ENCODE data around the gene STK32C.

STK32C gene

GRCh38 chr10:132194726-132195125 is 113.0 kb downstream of the STK32C start:
- no peak for TF ChIP-seq GLIS3 (CRISPR knock-in tag; IDR thresholded peaks at IDR 0.05)
- TF ChIP-seq ESRRG (CRISPR knock-in tag; IDR thresholded peaks at IDR 0.05), result no peak
- no peak for TF ChIP-seq ZNF8 (CRISPR knock-in tag; IDR thresholded peaks at IDR 0.05)
- TF ChIP-seq RARB (CRISPR knock-in tag; IDR thresholded peaks at IDR 0.05), result no peak
- no peak for TF ChIP-seq ZFP30 (CRISPR knock-in tag; IDR thresholded peaks at IDR 0.05)
- TF ChIP-seq ZNF70 (CRISPR knock-in tag; IDR thresholded peaks at IDR 0.05), result no peak
- TF ChIP-seq ZC3H10 (CRISPR knock-in tag; IDR thresholded peaks at IDR 0.05), result no peak
- no peak for TF ChIP-seq TCF4 (CRISPR knock-in tag; IDR thresholded peaks at IDR 0.05; ENCODE audit: borderline replicate concordance)
- no peak for TF ChIP-seq CSRNP3 (CRISPR knock-in tag; IDR thresholded peaks at IDR 0.05)
- no peak for TF ChIP-seq SNAI2 (CRISPR knock-in tag; IDR thresholded peaks at IDR 0.05)
- TF ChIP-seq PPARA (CRISPR knock-in tag; IDR thresholded peaks at IDR 0.05; ENCODE audit: borderline replicate concordance), result no peak
- no peak for TF ChIP-seq BACH2 (CRISPR knock-in tag; IDR thresholded peaks at IDR 0.05; ENCODE audit: borderline replicate concordance)
- no peak for TF ChIP-seq ARNTL (CRISPR knock-in tag; IDR thresholded peaks at IDR 0.05; ENCODE audit: borderline replicate concordance, low read depth)
- TF ChIP-seq TSHZ2 (CRISPR knock-in tag; IDR thresholded peaks at IDR 0.05), result no peak
- no peak for TF ChIP-seq OSR1 (CRISPR knock-in tag; IDR thresholded peaks at IDR 0.05)
- TF ChIP-seq TOX (CRISPR knock-in tag; IDR thresholded peaks at IDR 0.05; ENCODE audit: borderline replicate concordance), result no peak
- no peak for TF ChIP-seq CREB5 (CRISPR knock-in tag; IDR thresholded peaks at IDR 0.05; ENCODE audit: low read depth)
- no peak for TF ChIP-seq ISL1 (CRISPR knock-in tag; IDR thresholded peaks at IDR 0.05)
- TF ChIP-seq ZNF565 (CRISPR knock-in tag; conservative IDR thresholded peaks at IDR 0.05; ENCODE audit: low read depth), result no peak
- TF ChIP-seq POU6F1 (CRISPR knock-in tag; IDR thresholded peaks at IDR 0.05; ENCODE audit: borderline replicate concordance, low read depth), result no peak
- ATAC-seq, result no peak

GRCh38 chr10:132193907-132194552 is 113.7 kb downstream of the STK32C start:
- peak; percentile 46 for ATAC-seq
- TF ChIP-seq ZFP3 (CRISPR knock-in tag; IDR thresholded peaks at IDR 0.05), result no peak
- TF ChIP-seq TSHZ2 (CRISPR knock-in tag; IDR thresholded peaks at IDR 0.05), result no peak
- TF ChIP-seq SNAI2 (CRISPR knock-in tag; IDR thresholded peaks at IDR 0.05), result no peak
- no peak for TF ChIP-seq CSRNP3 (CRISPR knock-in tag; IDR thresholded peaks at IDR 0.05)
- no peak for TF ChIP-seq ISL1 (CRISPR knock-in tag; IDR thresholded peaks at IDR 0.05)
- no peak for TF ChIP-seq RARB (CRISPR knock-in tag; IDR thresholded peaks at IDR 0.05)
- no peak for TF ChIP-seq TOX (CRISPR knock-in tag; IDR thresholded peaks at IDR 0.05; ENCODE audit: borderline replicate concordance)
- TF ChIP-seq ZFP30 (CRISPR knock-in tag; IDR thresholded peaks at IDR 0.05), result no peak
- no peak for TF ChIP-seq BACH2 (CRISPR knock-in tag; IDR thresholded peaks at IDR 0.05; ENCODE audit: borderline replicate concordance)
- TF ChIP-seq ZC3H10 (CRISPR knock-in tag; IDR thresholded peaks at IDR 0.05), result no peak
- no peak for TF ChIP-seq GLIS3 (CRISPR knock-in tag; IDR thresholded peaks at IDR 0.05)
- no peak for TF ChIP-seq ARNTL (CRISPR knock-in tag; IDR thresholded peaks at IDR 0.05; ENCODE audit: borderline replicate concordance, low read depth)

Measured in SK-N-SH treated with all-trans-retinoic acid at 6 μM for 48 hours (cell line).